ENCODE results near the gene ASIC4. TPM values are rescaled to one million over a fixed set of nuclear protein-coding genes. Genes with fewer than 3 reads are reported as not detected.

The ASIC4 gene
- total RNA-seq, 2 experiments from 2014 or later, result 0.73 to 0.74 TPM

DNA sequence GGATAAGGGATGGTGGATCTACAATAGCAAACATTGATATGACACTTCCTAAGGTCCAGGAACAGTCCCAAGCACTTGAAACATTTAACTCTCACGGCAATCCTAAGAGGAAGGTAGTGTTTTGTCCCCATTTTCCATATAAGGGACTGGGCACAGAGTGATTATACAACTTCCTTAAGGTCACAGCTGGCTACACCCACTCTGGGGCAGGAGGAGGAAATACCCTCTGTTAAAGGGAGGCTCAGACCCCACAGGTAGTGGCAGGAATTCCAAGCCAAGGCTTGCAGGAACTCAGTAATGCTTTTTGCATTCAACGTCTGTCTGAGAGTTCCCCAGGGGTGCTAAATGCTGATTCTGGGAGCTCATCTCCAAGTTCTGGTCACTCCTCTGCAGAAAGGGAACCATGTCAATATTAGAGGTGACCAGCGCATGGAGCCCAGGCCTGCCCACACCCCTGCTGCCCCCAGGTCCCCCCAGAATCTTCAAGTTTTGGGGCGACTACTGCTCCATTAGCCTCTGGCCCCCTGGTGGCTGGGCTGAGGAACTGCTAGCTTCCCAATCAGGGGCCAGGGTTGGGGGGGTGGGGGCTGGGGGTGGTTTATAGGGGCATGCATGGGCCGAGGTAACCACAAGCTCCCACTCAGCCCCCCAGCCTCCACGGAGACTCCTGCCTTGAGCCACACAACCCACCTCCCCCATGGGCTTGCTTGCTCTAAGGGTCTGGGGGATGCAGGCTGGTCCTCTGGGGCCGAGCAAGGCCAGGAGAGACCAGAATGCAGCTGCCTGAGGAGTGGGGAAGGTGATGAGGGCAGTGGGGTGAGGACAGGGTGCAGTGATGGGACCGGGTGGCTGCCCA lies 46.0 kb downstream of the ASIC4 start:
- intact Hi-C loops (cut with micrococcal nuclease; ENCODE audit: unreplicated experiment), result no loop called here
- Histone ChIP-seq H3K4me2 (ENCODE audit: low read length) (no peak overlapping the region), H3K79me2 (ENCODE audit: insufficient read depth, low read depth, low read length) (no peaks in the 10 kb centered on the region), H4K20me1 (ENCODE audit: insufficient read depth, low read length) (no peaks in the 10 kb centered on the region), H3K4me3 (ENCODE audit: low read depth, low read length, poor library complexity, severe bottlenecking) (no peak overlapping the region), H3K36me3 (ENCODE audit: insufficient read depth, low read length) (no peaks in the 10 kb centered on the region), H3K4me1 (ENCODE audit: insufficient read depth, low read length, poor library complexity, severe bottlenecking) (no peaks in the 10 kb centered on the region), H3K27ac (ENCODE audit: low read depth, low read length, poor library complexity, severe bottlenecking) (no peak overlapping the region), H3K9me3 (ENCODE audit: low read length) (no peaks in the 10 kb centered on the region), H3K9me2 (ENCODE audit: insufficient read depth, low read length) (no peaks in the 10 kb centered on the region), H2AFZ (ENCODE audit: low read length) (no peak overlapping the region)
- TF ChIP-seq, protein P1, sequence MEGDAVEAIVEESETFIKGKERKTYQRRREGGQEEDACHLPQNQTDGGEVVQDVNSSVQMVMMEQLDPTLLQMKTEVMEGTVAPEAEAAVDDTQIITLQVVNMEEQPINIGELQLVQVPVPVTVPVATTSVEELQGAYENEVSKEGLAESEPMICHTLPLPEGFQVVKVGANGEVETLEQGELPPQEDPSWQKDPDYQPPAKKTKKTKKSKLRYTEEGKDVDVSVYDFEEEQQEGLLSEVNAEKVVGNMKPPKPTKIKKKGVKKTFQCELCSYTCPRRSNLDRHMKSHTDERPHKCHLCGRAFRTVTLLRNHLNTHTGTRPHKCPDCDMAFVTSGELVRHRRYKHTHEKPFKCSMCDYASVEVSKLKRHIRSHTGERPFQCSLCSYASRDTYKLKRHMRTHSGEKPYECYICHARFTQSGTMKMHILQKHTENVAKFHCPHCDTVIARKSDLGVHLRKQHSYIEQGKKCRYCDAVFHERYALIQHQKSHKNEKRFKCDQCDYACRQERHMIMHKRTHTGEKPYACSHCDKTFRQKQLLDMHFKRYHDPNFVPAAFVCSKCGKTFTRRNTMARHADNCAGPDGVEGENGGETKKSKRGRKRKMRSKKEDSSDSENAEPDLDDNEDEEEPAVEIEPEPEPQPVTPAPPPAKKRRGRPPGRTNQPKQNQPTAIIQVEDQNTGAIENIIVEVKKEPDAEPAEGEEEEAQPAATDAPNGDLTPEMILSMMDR (conservative IDR thresholded peaks at IDR 0.05; ENCODE audit: low read length), result peak; percentile 74
- TF ChIP-seq EZH2phosphoT487 (IDR thresholded peaks at IDR 0.05; ENCODE audit: borderline replicate concordance, low read depth, low read length), result no peak
- ChIA-PET CTCF (ENCODE audit: unreplicated experiment) (interaction anchor here (0.5 kb wide), 1 partner anchor 458 kb away, joined by 3 read pairs; no protein-coding TSS in a partner anchor), POLR2A (interaction anchor here (0.6 to 0.7 kb wide), 2 partner anchors 311 to 1038 kb away, joined by 3 to 4 read pairs; no protein-coding TSS in a partner anchor)
- BruUV-seq (replicated peaks), result no TSS peak
- DNase-seq (ENCODE audit: low spot score), result peak; percentile 30

DNA sequence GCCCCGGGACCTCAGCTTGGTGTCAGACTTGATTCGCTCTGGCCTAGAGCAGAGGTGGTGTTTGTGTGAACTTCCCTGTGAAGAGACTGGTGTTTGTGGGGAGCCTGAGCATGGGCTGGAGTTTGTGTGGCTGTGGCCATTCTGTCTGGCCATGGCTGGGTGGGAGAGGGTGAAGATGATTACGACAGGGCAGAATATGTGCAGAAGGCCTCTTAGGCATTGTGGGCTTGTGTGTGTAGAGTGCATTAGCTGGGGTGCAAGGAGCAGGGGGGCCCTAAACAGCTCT lies 46.6 kb downstream of the ASIC4 start:
- TF ChIP-seq, protein P1 (conservative IDR thresholded peaks at IDR 0.05; ENCODE audit: low read length), result no peak
- no peak for TF ChIP-seq EZH2phosphoT487 (IDR thresholded peaks at IDR 0.05; ENCODE audit: borderline replicate concordance, low read depth, low read length)
- CTCF ChIA-PET (ENCODE audit: unreplicated experiment), result interaction anchor here (0.5 kb wide), 1 partner anchor 458 kb away, joined by 3 read pairs; no protein-coding TSS in a partner anchor
- Histone ChIP-seq H3K9me3 (ENCODE audit: low read length) (no peaks in the 10 kb centered on the region), H3K36me3 (ENCODE audit: insufficient read depth, low read length) (no peaks in the 10 kb centered on the region), H3K4me2 (ENCODE audit: low read length) (no peak overlapping the region), H3K27ac (ENCODE audit: low read depth, low read length, poor library complexity, severe bottlenecking) (no peak overlapping the region), H3K79me2 (ENCODE audit: insufficient read depth, low read depth, low read length) (no peaks in the 10 kb centered on the region), H3K4me1 (ENCODE audit: insufficient read depth, low read length, poor library complexity, severe bottlenecking) (no peaks in the 10 kb centered on the region), H4K20me1 (ENCODE audit: insufficient read depth, low read length) (no peaks in the 10 kb centered on the region), H3K9me2 (ENCODE audit: insufficient read depth, low read length) (no peaks in the 10 kb centered on the region), H2AFZ (ENCODE audit: low read length) (no peak overlapping the region), H3K4me3 (ENCODE audit: low read depth, low read length, poor library complexity, severe bottlenecking) (no peak overlapping the region)
- intact Hi-C loops (cut with micrococcal nuclease; ENCODE audit: unreplicated experiment), result no loop called here
- BruUV-seq (replicated peaks), result no TSS peak
- POLR2A ChIA-PET, result no interaction called here
- no peak for DNase-seq (ENCODE audit: low spot score)

Measured in OCI-LY7 (cell line).